HEK293T (cell line): ENCODE measurements around the gene CDC42EP3.

Experiments
- SP1 ChIP-seq: fragments of 450-650 bp; IDR thresholded peaks from 2 replicates; pipeline ENCODE4 v1.6.1; 2017
- SUZ12 ChIP-seq: fragments of 450-650 bp; IDR thresholded peaks from 2 replicates; pipeline ENCODE4 v1.6.1; 2016; ENCODE audit warnings: mild to moderate bottlenecking

DNA sequence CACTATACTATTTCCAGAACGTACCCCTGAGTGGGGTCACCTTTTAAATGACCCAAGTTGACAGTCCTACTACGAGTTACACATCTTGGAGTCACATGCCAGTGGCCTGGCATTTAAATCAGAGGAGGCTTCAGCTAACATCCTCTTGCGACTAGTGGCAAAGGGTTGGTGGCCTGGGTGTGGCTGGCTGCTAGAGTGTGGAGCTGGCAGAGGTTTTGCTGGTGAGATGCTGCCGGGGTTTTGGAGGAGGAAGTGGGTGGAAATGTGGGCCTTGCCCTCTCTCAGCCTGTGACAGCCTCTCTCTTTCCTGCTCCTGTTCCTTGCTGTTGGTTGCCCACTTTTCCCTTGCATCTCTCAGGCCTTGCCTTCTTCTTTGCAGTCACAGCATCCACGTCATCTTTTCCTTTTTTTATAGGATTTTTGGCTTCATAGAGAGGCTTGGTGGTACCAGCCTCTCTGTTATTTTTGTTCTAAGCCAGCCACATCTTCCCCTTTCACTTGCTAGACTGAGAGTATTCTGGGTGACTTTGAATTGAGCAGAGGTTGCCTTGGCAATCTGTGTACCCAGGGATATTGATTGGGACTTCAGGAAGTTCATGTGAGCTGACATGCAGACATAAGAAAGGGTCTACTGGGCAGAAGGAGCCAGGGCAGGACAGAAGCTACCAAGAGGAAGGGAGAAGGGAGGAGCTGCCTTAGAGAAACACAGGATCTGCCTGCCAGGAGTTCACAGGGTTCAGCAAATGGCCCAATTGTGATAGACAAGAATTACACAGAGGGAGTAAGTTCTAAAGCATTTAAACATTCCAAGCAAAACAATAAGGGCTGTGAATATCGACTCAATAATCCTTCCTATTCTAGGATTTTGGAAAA, 55.4 kb downstream of the CDC42EP3 start:
- TF ChIP-seq SUZ12 (no peak), SP1 (no peak)
